ENCODE results near the gene LHX3. TPM values are rescaled to one million over a fixed set of nuclear protein-coding genes. Genes with fewer than 3 reads are reported as not detected.

Gene LHX3
- total and polyA plus RNA-seq, 2 donors from 2014 or later: not detected

- no peak overlapping the region for H3K9ac ChIP-seq (ENCODE audit: low read length in 3 of 3)
- no peak for DNase-seq
- intact Hi-C loops (cut with DNase I): no loop called here
- no peaks in the 10 kb centered on the region for H3K4me1 ChIP-seq (ENCODE audit: control insufficient read depth in 2 of 3, insufficient read depth in 2 of 3, low read depth in 1 of 3, low read length in 3 of 3)
- H3K27ac ChIP-seq (ENCODE audit: low read depth in 2 of 2, low read length in 2 of 2): no peak overlapping the region
- H3K4me3 ChIP-seq (ENCODE audit: low read length in 3 of 3): no peak overlapping the region
- no peak for FAIRE-seq
- peaks cover 27% of the 10 kb centered on the region for H3K27me3 ChIP-seq (ENCODE audit: control insufficient read depth, insufficient read depth, low read length)
- H3K36me3 ChIP-seq (ENCODE audit: control insufficient read depth in 2 of 3, insufficient read depth in 3 of 3, low read length in 3 of 3): no peaks in the 10 kb centered on the region
- TF ChIP-seq CTCF (IDR thresholded peaks at IDR 0.05; ENCODE audit: borderline replicate concordance, extremely low read depth, insufficient read depth): no peak
- no peaks in the 10 kb centered on the region for H3K9me3 ChIP-seq (ENCODE audit: control insufficient read depth in 2 of 3, insufficient read depth in 1 of 3, low read length in 3 of 3)
These were observed 653 bp downstream of the LHX3 start for GRCh38 chr9:136204145-136204805.

GRCh38 chr9:136203408-136204144, 1.4 kb downstream of the LHX3 start:
- no peak overlapping the region for H3K9ac ChIP-seq (ENCODE audit: low read length in 3 of 3)
- H3K4me1 ChIP-seq (ENCODE audit: control insufficient read depth in 2 of 3, insufficient read depth in 2 of 3, low read depth in 1 of 3, low read length in 3 of 3): no peaks in the 10 kb centered on the region
- no peaks in the 10 kb centered on the region for H3K36me3 ChIP-seq (ENCODE audit: control insufficient read depth in 2 of 3, insufficient read depth in 3 of 3, low read length in 3 of 3)
- no peak for FAIRE-seq
- peaks cover 28% of the 10 kb centered on the region for H3K27me3 ChIP-seq (ENCODE audit: control insufficient read depth, insufficient read depth, low read length)
- TF ChIP-seq CTCF (IDR thresholded peaks at IDR 0.05; ENCODE audit: borderline replicate concordance, extremely low read depth, insufficient read depth): no peak
- H3K27ac ChIP-seq (ENCODE audit: low read depth in 2 of 2, low read length in 2 of 2): no peak overlapping the region
- no peaks in the 10 kb centered on the region for H3K9me3 ChIP-seq (ENCODE audit: control insufficient read depth in 2 of 3, insufficient read depth in 1 of 3, low read length in 3 of 3)
- DNase-seq: no peak
- intact Hi-C loops (cut with DNase I): no loop called here
- H3K4me3 ChIP-seq (ENCODE audit: low read length in 3 of 3): no peak overlapping the region

- intact Hi-C loops (cut with DNase I): no loop called here
- peaks cover 34% of the 10 kb centered on the region for H3K27me3 ChIP-seq (ENCODE audit: control insufficient read depth, insufficient read depth, low read length)
- no peak for TF ChIP-seq CTCF (IDR thresholded peaks at IDR 0.05; ENCODE audit: borderline replicate concordance, extremely low read depth, insufficient read depth)
- H3K9ac ChIP-seq (ENCODE audit: low read length in 3 of 3): no peak overlapping the region
- no peak overlapping the region for H3K4me3 ChIP-seq (ENCODE audit: low read length in 3 of 3)
- H3K36me3 ChIP-seq (ENCODE audit: control insufficient read depth in 2 of 3, insufficient read depth in 3 of 3, low read length in 3 of 3): no peaks in the 10 kb centered on the region
- H3K4me1 ChIP-seq (ENCODE audit: control insufficient read depth in 2 of 3, insufficient read depth in 2 of 3, low read depth in 1 of 3, low read length in 3 of 3): no peaks in the 10 kb centered on the region
- DNase-seq (no peak), FAIRE-seq (no peak)
- no peaks in the 10 kb centered on the region for H3K9me3 ChIP-seq (ENCODE audit: control insufficient read depth in 2 of 3, insufficient read depth in 1 of 3, low read length in 3 of 3)
- H3K27ac ChIP-seq (ENCODE audit: low read depth in 2 of 2, low read length in 2 of 2): no peak overlapping the region
These were observed 2.2 kb downstream of the LHX3 start for GRCh38 chr9:136202454-136203407.
